GM23338 (cell line): ENCODE results near the gene IGF2BP2. TPM values are rescaled to one million over a fixed set of nuclear protein-coding genes. Genes with fewer than 3 reads are reported as not detected.

Experiments
- ATAC-seq: fragments of 200-7000 bp; cut with Tn5 transposase; 3 replicates; pipeline ENCODE4 v1.9.1; 2020
- DNase-seq: peaks from one replicate; pipeline ENCODE4 v3.0.0-alpha.2; 2015; ENCODE audit warnings: low spot score
- H2AFZ ChIP-seq: fragments of 200-600 bp; sonication (generic); 2 replicates; pipeline ENCODE4 v1.8.0; 2016; ENCODE audit warnings: antibody characterized with exemption, mild to moderate bottlenecking, moderate library complexity
- H3F3A ChIP-seq: fragments of 200-600 bp; sonication (generic); replicated peaks from 2 replicates; pipeline ENCODE4 v1.8.0; 2017; ENCODE audit warnings: antibody characterized with exemption, mixed run types, low read depth
- H3K27ac ChIP-seq: fragments of 200-600 bp; sonication (generic); 2 replicates; pipeline ENCODE4 v1.6.1; 2016; ENCODE audit warnings: low read depth
- H3K27me3 ChIP-seq: fragments of 200-600 bp; sonication (generic); 2 replicates; pipeline ENCODE4 v1.8.0; 2016; ENCODE audit warnings: mild to moderate bottlenecking, mixed run types, moderate library complexity; ENCODE audit not compliant: insufficient read depth
- H3K36me3 ChIP-seq: fragments of 200-600 bp; sonication (generic); 2 replicates; pipeline ENCODE4 v1.8.0; 2016; ENCODE audit warnings: mild to moderate bottlenecking; ENCODE audit not compliant: insufficient read depth
- H3K4me1 ChIP-seq: fragments of 200-600 bp; sonication (generic); 2 replicates; pipeline ENCODE4 v1.8.0; 2016; ENCODE audit warnings: mild to moderate bottlenecking, moderate library complexity; ENCODE audit not compliant: insufficient read depth
- H3K4me2 ChIP-seq: fragments of 200-600 bp; sonication (generic); 2 replicates; pipeline ENCODE4 v1.7.1; 2017; ENCODE audit warnings: mixed run types
- H3K4me3 ChIP-seq: fragments of 200-600 bp; sonication (generic); 2 replicates; pipeline ENCODE4 v1.6.1; 2016; ENCODE audit warnings: mixed run types
- H3K79me2 ChIP-seq: fragments of 200-600 bp; sonication (generic); replicated peaks from 2 replicates; pipeline ENCODE4 v1.8.0; 2017; ENCODE audit warnings: mild to moderate bottlenecking; ENCODE audit not compliant: insufficient read depth
- H3K9me2 ChIP-seq: fragments of 200-600 bp; sonication (generic); 2 replicates; pipeline ENCODE4 v1.8.0; 2017; ENCODE audit not compliant: insufficient read depth
- H4K20me1 ChIP-seq: fragments of 200-600 bp; sonication (generic); replicated peaks from 2 replicates; pipeline ENCODE4 v1.8.0; 2017; ENCODE audit warnings: mild to moderate bottlenecking; ENCODE audit not compliant: insufficient read depth
- H3K27ac Mint-ChIP-seq: 2 replicates; pipeline ENCODE4 v1.8.0; 2020; ENCODE audit warnings: inconsistent platforms, mild to moderate bottlenecking, moderate library complexity, mixed read lengths
- H3K27me3 Mint-ChIP-seq: 3 replicates; pipeline ENCODE4 v1.8.0; 2022; ENCODE audit warnings: low read depth, mild to moderate bottlenecking, moderate library complexity, mixed read lengths, inconsistent platforms; ENCODE audit not compliant: insufficient read depth, poor library complexity
- H3K36me3 Mint-ChIP-seq: 3 replicates; pipeline ENCODE4 v1.8.0; 2021; ENCODE audit warnings: low read depth, mild to moderate bottlenecking, inconsistent platforms, moderate library complexity, mixed read lengths
- H3K4me1 Mint-ChIP-seq: 3 replicates; pipeline ENCODE4 v1.8.0; 2020; ENCODE audit warnings: mild to moderate bottlenecking, inconsistent platforms, mixed read lengths
- H3K4me3 Mint-ChIP-seq: 3 replicates; pipeline ENCODE4 v1.8.0; 2021; ENCODE audit warnings: moderate library complexity, mild to moderate bottlenecking, inconsistent platforms, mixed read lengths
- H3K9me3 Mint-ChIP-seq: 3 replicates; pipeline ENCODE4 v1.8.0; 2020; ENCODE audit warnings: moderate library complexity, mild to moderate bottlenecking, inconsistent platforms, mixed read lengths
- CREB1 ChIP-seq: fragments of 250-450 bp; sonication (Bioruptor Pico); IDR thresholded peaks from 2 replicates; pipeline ENCODE4 v1.5.0; 2020; ENCODE audit warnings: low read depth, mild to moderate bottlenecking, moderate library complexity
- EZH2 ChIP-seq: fragments of 200-600 bp; sonication (generic); IDR thresholded peaks from one replicate; pipeline ENCODE4 v1.8.0; 2017; ENCODE audit warnings: antibody characterized with exemption, mild to moderate bottlenecking, low read depth; ENCODE audit not compliant: unreplicated experiment
- JUNB ChIP-seq: IDR thresholded peaks from one replicate; pipeline ENCODE4 v1.6.1; 2016; ENCODE audit warnings: antibody characterized with exemption; ENCODE audit not compliant: unreplicated experiment
- NANOG ChIP-seq: IDR thresholded peaks from 2 replicates; pipeline ENCODE4 v1.6.1; 2016; ENCODE audit warnings: antibody characterized with exemption, borderline replicate concordance
- POLR2AphosphoS5 ChIP-seq: IDR thresholded peaks from 2 replicates; pipeline ENCODE4 v1.6.1; 2016; ENCODE audit warnings: antibody characterized with exemption, low read depth
- STAT1 ChIP-seq: IDR thresholded peaks from one replicate; pipeline ENCODE4 v1.6.1; 2016; ENCODE audit warnings: antibody characterized with exemption; ENCODE audit not compliant: unreplicated experiment
- ZNF331 ChIP-seq: fragments of 250-450 bp; sonication (Bioruptor Pico); IDR thresholded peaks from 2 replicates; pipeline ENCODE4 v1.5.0; 2020; ENCODE audit warnings: low read depth, mild to moderate bottlenecking, moderate library complexity
- polyA plus RNA-seq: library from polyadenylated mRNA; unstranded; fragments of >200 nt; fragmentation: Nextera tagmentation; extraction: Ambion mirVana; gene quantifications from 2 replicates; pipeline ENCODE4 v1.2.1, GENCODE V29; 2016
- total RNA-seq: library from RNA; depleted of rRNA; stranded (reverse); fragments of >200 nt; shearing (Covaris generic); gene quantifications from 2 replicates; pipeline ENCODE4 v1.2.3, GENCODE V29; 2014
- TF ChIP-seq, protein P1 (sequence below): fragments of 250-450 bp; sonication (Bioruptor Pico); IDR thresholded peaks from 2 replicates; pipeline ENCODE4 v1.5.0; 2020; ENCODE audit warnings: mild to moderate bottlenecking, moderate library complexity
- TF ChIP-seq, protein P2 (sequence below): IDR thresholded peaks from one replicate; pipeline ENCODE4 v1.6.1; 2018; ENCODE audit warnings: antibody characterized with exemption; ENCODE audit not compliant: unreplicated experiment
- TF ChIP-seq, protein P3 (sequence below), 2 experiments: fragments of 200-600 bp in 1 of 2; sonication (generic) in 1 of 2; conservative IDR thresholded peaks; 2 replicates each; pipeline versions ENCODE4 v1.5.1 to v1.6.1; 2016 to 2017; ENCODE audit warnings: antibody characterized with exemption in 2 of 2, low read depth in 2 of 2, mild to moderate bottlenecking in 2 of 2, moderate library complexity in 1 of 2

IGF2BP2 gene
- total and polyA plus RNA-seq, 2 experiments from 2014 or later = 82.9 to 84.5 TPM

DNA sequence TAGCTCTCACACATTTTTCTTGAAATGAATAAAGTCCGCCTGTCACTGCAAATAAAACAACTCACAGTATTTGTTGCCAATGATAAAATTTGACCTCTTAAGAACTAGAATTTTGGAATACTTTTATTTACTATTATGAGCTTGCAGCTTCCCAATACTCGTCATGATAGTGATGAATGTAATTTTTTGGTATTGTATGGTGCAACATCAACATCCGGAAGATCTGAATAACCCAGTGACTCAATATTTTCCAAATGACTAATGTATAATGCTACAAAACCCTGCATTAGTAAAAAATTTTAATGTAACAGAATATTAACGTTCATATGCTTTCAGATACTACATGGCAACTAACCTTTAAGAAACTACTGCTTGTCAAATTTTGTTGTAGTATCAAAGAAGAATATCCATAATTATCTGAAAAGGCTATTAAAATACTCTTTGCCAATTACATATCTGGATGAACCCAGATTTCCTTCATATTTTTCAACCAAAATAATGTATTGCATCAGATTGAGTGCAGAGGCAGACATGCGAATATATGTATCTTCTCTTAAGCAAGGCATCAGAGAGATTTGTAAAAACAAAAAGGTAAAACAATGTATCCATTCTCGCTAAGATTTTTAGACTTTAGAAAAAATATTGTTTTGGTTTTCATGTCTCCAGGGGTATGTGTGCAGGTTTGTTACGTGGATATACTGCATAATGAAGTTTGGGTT is 95.3 kb downstream of the IGF2BP2 start (continued):
- TF ChIP-seq, protein P1, sequence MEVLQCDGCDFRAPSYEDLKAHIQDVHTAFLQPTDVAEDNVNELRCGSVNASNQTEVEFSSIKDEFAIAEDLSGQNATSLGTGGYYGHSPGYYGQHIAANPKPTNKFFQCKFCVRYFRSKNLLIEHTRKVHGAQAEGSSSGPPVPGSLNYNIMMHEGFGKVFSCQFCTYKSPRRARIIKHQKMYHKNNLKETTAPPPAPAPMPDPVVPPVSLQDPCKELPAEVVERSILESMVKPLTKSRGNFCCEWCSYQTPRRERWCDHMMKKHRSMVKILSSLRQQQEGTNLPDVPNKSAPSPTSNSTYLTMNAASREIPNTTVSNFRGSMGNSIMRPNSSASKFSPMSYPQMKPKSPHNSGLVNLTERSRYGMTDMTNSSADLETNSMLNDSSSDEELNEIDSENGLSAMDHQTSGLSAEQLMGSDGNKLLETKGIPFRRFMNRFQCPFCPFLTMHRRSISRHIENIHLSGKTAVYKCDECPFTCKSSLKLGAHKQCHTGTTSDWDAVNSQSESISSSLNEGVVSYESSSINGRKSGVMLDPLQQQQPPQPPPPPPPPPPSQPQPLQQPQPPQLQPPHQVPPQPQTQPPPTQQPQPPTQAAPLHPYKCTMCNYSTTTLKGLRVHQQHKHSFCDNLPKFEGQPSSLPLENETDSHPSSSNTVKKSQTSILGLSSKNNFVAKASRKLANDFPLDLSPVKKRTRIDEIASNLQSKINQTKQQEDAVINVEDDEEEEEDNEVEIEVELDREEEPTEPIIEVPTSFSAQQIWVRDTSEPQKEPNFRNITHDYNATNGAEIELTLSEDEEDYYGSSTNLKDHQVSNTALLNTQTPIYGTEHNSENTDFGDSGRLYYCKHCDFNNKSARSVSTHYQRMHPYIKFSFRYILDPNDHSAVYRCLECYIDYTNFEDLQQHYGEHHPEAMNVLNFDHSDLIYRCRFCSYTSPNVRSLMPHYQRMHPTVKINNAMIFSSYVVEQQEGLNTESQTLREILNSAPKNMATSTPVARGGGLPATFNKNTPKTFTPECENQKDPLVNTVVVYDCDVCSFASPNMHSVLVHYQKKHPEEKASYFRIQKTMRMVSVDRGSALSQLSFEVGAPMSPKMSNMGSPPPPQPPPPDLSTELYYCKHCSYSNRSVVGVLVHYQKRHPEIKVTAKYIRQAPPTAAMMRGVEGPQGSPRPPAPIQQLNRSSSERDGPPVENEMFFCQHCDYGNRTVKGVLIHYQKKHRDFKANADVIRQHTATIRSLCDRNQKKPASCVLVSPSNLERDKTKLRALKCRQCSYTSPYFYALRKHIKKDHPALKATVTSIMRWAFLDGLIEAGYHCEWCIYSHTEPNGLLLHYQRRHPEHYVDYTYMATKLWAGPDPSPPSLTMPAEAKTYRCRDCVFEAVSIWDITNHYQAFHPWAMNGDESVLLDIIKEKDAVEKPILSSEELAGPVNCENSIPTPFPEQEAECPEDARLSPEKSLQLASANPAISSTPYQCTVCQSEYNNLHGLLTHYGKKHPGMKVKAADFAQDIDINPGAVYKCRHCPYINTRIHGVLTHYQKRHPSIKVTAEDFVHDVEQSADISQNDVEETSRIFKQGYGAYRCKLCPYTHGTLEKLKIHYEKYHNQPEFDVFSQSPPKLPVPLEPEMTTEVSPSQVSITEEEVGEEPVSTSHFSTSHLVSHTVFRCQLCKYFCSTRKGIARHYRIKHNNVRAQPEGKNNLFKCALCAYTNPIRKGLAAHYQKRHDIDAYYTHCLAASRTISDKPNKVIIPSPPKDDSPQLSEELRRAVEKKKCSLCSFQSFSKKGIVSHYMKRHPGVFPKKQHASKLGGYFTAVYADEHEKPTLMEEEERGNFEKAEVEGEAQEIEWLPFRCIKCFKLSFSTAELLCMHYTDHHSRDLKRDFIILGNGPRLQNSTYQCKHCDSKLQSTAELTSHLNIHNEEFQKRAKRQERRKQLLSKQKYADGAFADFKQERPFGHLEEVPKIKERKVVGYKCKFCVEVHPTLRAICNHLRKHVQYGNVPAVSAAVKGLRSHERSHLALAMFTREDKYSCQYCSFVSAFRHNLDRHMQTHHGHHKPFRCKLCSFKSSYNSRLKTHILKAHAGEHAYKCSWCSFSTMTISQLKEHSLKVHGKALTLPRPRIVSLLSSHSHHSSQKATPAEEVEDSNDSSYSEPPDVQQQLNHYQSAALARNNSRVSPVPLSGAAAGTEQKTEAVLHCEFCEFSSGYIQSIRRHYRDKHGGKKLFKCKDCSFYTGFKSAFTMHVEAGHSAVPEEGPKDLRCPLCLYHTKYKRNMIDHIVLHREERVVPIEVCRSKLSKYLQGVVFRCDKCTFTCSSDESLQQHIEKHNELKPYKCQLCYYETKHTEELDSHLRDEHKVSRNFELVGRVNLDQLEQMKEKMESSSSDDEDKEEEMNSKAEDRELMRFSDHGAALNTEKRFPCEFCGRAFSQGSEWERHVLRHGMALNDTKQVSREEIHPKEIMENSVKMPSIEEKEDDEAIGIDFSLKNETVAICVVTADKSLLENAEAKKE (CRISPR knock-in tag) = no peak

DNA sequence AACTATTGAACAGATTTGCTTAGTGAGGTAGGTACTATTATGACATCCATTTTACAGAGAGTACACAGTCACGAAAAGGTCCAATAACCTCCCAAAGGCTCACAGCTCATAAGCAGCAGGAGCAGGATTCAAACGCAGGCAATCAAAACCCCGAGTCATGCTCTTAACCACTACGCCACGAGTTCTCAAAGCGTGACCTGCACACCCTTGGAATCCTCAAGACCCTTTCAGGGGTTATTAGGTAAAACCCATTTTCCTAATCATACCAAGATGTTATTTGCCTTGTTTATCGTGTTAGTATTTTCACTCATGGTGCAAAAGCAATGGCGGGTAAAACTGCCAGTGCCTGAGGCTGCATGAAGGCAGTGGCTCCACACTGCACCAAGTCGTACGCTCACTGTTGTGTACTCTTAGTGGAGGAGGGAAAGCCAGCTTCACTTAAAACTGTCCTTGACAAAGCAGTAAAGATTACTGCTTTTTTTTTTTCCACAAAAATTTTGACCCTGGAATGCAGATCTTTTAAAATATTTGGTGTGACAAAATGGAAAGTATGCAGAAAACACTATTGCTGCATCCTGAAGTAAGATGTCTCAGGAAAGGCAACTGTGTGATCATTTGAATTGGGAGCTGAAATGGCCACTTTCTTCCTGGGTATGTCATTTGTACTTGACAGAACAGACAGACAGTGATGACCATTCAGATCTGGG is 96.1 kb downstream of the IGF2BP2 start:
- Histone ChIP-seq H3K79me2 (peaks cover 100% of the 10 kb centered on the region), H3K27me3 (no peaks in the 10 kb centered on the region), H3K4me2 (no peak overlapping the region), H4K20me1 (peaks cover 34% of the 10 kb centered on the region; the same call in 1 of the 2 replicates), H3K9me2 (no peaks in the 10 kb centered on the region), H2AFZ (no peak overlapping the region), H3K4me3 (no peak overlapping the region), H3K27ac (peak overlapping the region; percentile 71; the same call in 1 of the 2 replicates), H3F3A (no peaks in the 10 kb centered on the region), H3K4me1 (peaks cover 71% of the 10 kb centered on the region), H3K36me3 (no peaks in the 10 kb centered on the region)
- peak overlapping the region; percentile 88 for H3K27ac Mint-ChIP-seq
- H3K36me3 Mint-ChIP-seq = no peaks in the 10 kb centered on the region; the same call in 2 of the 3 replicates
- peaks cover 65% of the 10 kb centered on the region for H3K4me1 Mint-ChIP-seq
- no peak for ATAC-seq
- no peak overlapping the region for H3K4me3 Mint-ChIP-seq
- no peak for DNase-seq
- H3K27me3 Mint-ChIP-seq = peaks cover 8% of the 10 kb centered on the region
- H3K9me3 Mint-ChIP-seq = no peaks in the 10 kb centered on the region
- TF ChIP-seq CREB1 (CRISPR knock-in tag) (no peak), NANOG (no peak), JUNB (no peak), EZH2 (no peak), POLR2AphosphoS5 (no peak), ZNF331 (CRISPR knock-in tag) (no peak), STAT1 (no peak)
- TF ChIP-seq, protein P2, sequence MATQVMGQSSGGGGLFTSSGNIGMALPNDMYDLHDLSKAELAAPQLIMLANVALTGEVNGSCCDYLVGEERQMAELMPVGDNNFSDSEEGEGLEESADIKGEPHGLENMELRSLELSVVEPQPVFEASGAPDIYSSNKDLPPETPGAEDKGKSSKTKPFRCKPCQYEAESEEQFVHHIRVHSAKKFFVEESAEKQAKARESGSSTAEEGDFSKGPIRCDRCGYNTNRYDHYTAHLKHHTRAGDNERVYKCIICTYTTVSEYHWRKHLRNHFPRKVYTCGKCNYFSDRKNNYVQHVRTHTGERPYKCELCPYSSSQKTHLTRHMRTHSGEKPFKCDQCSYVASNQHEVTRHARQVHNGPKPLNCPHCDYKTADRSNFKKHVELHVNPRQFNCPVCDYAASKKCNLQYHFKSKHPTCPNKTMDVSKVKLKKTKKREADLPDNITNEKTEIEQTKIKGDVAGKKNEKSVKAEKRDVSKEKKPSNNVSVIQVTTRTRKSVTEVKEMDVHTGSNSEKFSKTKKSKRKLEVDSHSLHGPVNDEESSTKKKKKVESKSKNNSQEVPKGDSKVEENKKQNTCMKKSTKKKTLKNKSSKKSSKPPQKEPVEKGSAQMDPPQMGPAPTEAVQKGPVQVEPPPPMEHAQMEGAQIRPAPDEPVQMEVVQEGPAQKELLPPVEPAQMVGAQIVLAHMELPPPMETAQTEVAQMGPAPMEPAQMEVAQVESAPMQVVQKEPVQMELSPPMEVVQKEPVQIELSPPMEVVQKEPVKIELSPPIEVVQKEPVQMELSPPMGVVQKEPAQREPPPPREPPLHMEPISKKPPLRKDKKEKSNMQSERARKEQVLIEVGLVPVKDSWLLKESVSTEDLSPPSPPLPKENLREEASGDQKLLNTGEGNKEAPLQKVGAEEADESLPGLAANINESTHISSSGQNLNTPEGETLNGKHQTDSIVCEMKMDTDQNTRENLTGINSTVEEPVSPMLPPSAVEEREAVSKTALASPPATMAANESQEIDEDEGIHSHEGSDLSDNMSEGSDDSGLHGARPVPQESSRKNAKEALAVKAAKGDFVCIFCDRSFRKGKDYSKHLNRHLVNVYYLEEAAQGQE = no peak
- TF ChIP-seq, protein P3, sequence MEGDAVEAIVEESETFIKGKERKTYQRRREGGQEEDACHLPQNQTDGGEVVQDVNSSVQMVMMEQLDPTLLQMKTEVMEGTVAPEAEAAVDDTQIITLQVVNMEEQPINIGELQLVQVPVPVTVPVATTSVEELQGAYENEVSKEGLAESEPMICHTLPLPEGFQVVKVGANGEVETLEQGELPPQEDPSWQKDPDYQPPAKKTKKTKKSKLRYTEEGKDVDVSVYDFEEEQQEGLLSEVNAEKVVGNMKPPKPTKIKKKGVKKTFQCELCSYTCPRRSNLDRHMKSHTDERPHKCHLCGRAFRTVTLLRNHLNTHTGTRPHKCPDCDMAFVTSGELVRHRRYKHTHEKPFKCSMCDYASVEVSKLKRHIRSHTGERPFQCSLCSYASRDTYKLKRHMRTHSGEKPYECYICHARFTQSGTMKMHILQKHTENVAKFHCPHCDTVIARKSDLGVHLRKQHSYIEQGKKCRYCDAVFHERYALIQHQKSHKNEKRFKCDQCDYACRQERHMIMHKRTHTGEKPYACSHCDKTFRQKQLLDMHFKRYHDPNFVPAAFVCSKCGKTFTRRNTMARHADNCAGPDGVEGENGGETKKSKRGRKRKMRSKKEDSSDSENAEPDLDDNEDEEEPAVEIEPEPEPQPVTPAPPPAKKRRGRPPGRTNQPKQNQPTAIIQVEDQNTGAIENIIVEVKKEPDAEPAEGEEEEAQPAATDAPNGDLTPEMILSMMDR (conservative IDR thresholded peaks at IDR 0.05; ENCODE audit: low read depth in 2 of 2) = no peak
